ENCODE data around the gene PSENEN. TPM values are rescaled to one million over a fixed set of nuclear protein-coding genes. Genes with fewer than 3 reads are reported as not detected.

PSENEN gene
- polyA plus RNA-seq, 1 donor (not counting 4 experiments of a cell fraction or from before 2014, with no cell fraction given), result 36.2 TPM

- H3K4me1 ChIP-seq (ENCODE audit: control insufficient read depth, extremely low read depth, insufficient read depth, low read length), result peaks cover 14% of the 10 kb centered on the region
- peaks cover 42 to 45% of the 10 kb centered on the region in 2 experiments for H3K36me3 ChIP-seq (ENCODE audit: control insufficient read depth in 2 of 2, extremely low read depth in 1 of 2, insufficient read depth in 2 of 2, low read length in 2 of 2)
Observed at GRCh38 chr19:35721374-35721773, 24.1 kb upstream of the PSENEN start.

GRCh38 chr19:35722461-35722860 is 23.0 kb upstream of the PSENEN start:
- dilution Hi-C loops (cut with MboI; ENCODE audit: extremely low pct_ligation_motif_present, low sequenced_read_pairs), result no loop called here
- Histone ChIP-seq H3K27ac (ENCODE audit: control insufficient read depth, insufficient read depth, low read length) (no peak overlapping the region), H3K9me3 (ENCODE audit: control insufficient read depth, low read depth, low read length) (no peaks in the 10 kb centered on the region), H3K79me2 (ENCODE audit: control insufficient read depth, insufficient read depth, low read length) (peaks cover 47% of the 10 kb centered on the region), H2AFZ (ENCODE audit: control insufficient read depth, low read length) (no peak overlapping the region), H3K27me3 (ENCODE audit: control insufficient read depth, extremely low read depth, insufficient read depth, low read length) (no peaks in the 10 kb centered on the region), H3K9me1 (ENCODE audit: control insufficient read depth, extremely low read depth, insufficient read depth, low read length) (no peaks in the 10 kb centered on the region), H3K4me1 (ENCODE audit: control insufficient read depth, extremely low read depth, insufficient read depth, low read length) (peaks cover 8% of the 10 kb centered on the region), H3K36me3 (ENCODE audit: control insufficient read depth in 2 of 2, extremely low read depth in 1 of 2, insufficient read depth in 2 of 2, low read length in 2 of 2) (peaks cover 46 to 49% of the 10 kb centered on the region in 2 experiments), H4K20me1 (ENCODE audit: control insufficient read depth, extremely low read depth, insufficient read depth, low read length) (peaks cover 4% of the 10 kb centered on the region), H3K4me2 (ENCODE audit: control insufficient read depth, extremely low read depth, insufficient read depth, low read depth, low read length) (no peak overlapping the region), H3K9ac (ENCODE audit: control insufficient read depth, extremely low read depth, insufficient read depth, low read length) (no peak overlapping the region), H3K4me3 (ENCODE audit: control insufficient read depth in 2 of 3, extremely low read depth in 1 of 3, insufficient read depth in 2 of 3, low read depth in 1 of 3, low read length in 3 of 3) (no peak overlapping the region)
- DNase-seq (ENCODE audit: low read depth, low spot score), result no peak
- TF ChIP-seq EZH2 (IDR thresholded peaks at IDR 0.05; ENCODE audit: low read length) (no peak), CTCF (optimal IDR thresholded peaks at IDR 0.05 in 1 of 3, IDR thresholded peaks at IDR 0.05 in 1 of 3, conservative IDR thresholded peaks at IDR 0.05 in 1 of 3; ENCODE audit: extremely low read depth in 1 of 3, insufficient read depth in 2 of 3, low read length in 3 of 3) (no peak)
- FAIRE-seq, result no peak

More at GRCh38 chr19:35721374-35721773, 24.1 kb upstream of the PSENEN start:
- Histone ChIP-seq H3K9me1 (ENCODE audit: control insufficient read depth, extremely low read depth, insufficient read depth, low read length) (no peaks in the 10 kb centered on the region), H3K4me3 (ENCODE audit: control insufficient read depth in 2 of 3, extremely low read depth in 1 of 3, insufficient read depth in 2 of 3, low read depth in 1 of 3, low read length in 3 of 3) (no peak overlapping the region), H3K27ac (ENCODE audit: control insufficient read depth, insufficient read depth, low read length) (no peak overlapping the region), H3K4me2 (ENCODE audit: control insufficient read depth, extremely low read depth, insufficient read depth, low read depth, low read length) (no peak overlapping the region), H4K20me1 (ENCODE audit: control insufficient read depth, extremely low read depth, insufficient read depth, low read length) (peaks cover 4% of the 10 kb centered on the region), H3K27me3 (ENCODE audit: control insufficient read depth, extremely low read depth, insufficient read depth, low read length) (no peaks in the 10 kb centered on the region), H3K9ac (ENCODE audit: control insufficient read depth, extremely low read depth, insufficient read depth, low read length) (no peak overlapping the region), H2AFZ (ENCODE audit: control insufficient read depth, low read length) (no peak overlapping the region), H3K9me3 (ENCODE audit: control insufficient read depth, low read depth, low read length) (no peaks in the 10 kb centered on the region), H3K79me2 (ENCODE audit: control insufficient read depth, insufficient read depth, low read length) (peaks cover 47% of the 10 kb centered on the region)
- dilution Hi-C loops (cut with MboI; ENCODE audit: extremely low pct_ligation_motif_present, low sequenced_read_pairs), result no loop called here
- FAIRE-seq, result no peak
- TF ChIP-seq EZH2 (IDR thresholded peaks at IDR 0.05; ENCODE audit: low read length) (no peak), CTCF (optimal IDR thresholded peaks at IDR 0.05 in 1 of 3, IDR thresholded peaks at IDR 0.05 in 1 of 3, conservative IDR thresholded peaks at IDR 0.05 in 1 of 3; ENCODE audit: extremely low read depth in 1 of 3, insufficient read depth in 2 of 3, low read length in 3 of 3) (no peak)
- DNase-seq (ENCODE audit: low read depth, low spot score), result no peak

All from keratinocyte (primary cell).